Mucosa of descending colon (tissue), 3 donors: ENCODE results near the gene ATG7. TPM values are rescaled to one million over a fixed set of nuclear protein-coding genes. Genes with fewer than 3 reads are reported as not detected.

Experiments used
- ATAC-seq: fragments of 200-7000 bp; cut with Tn5 transposase; one replicate; pipeline ENCODE4 v1.9.1; 2020; ENCODE audit warnings: mild to moderate bottlenecking, moderate library complexity
- DNase-seq, 3 donors: peaks; one replicate each; pipeline ENCODE4 v3.0.0-alpha.2; 2020
- H3K36me3 ChIP-seq: fragments of 200-600 bp; one replicate; pipeline ENCODE4 v1.8.0; 2021; ENCODE audit warnings: low read depth, mild to moderate bottlenecking
- H3K4me1 ChIP-seq: fragments of 200-600 bp; one replicate; pipeline ENCODE4 v1.8.0; 2021; ENCODE audit warnings: low read depth, mild to moderate bottlenecking
- H3K4me3 ChIP-seq: fragments of 200-600 bp; one replicate; pipeline ENCODE4 v1.8.0; 2021; ENCODE audit warnings: mild to moderate bottlenecking
- H3K9me3 ChIP-seq: fragments of 200-600 bp; one replicate; pipeline ENCODE4 v1.8.0; 2021; ENCODE audit warnings: mild to moderate bottlenecking
- CTCF ChIP-seq: fragments of 200-600 bp; IDR thresholded peaks from one replicate; pipeline ENCODE4 v1.8.0; 2022; ENCODE audit warnings: antibody characterized with exemption, mild to moderate bottlenecking
- intact Hi-C, 2 donors: fragments of 100-400 bp; cut with DNase I in 1 of 2; cut with micrococcal nuclease in 1 of 2; formaldehyde crosslinking; loops; one replicate each; pipeline versions ENCODE4 v1.11.0 to v1.11.1; 2022; cut with DNase I, micrococcal nuclease
- total RNA-seq, 3 donors: library from RNA; stranded (reverse); fragmentation: NEBNext Ultra II Directional in 2 of 3; extraction: Animal tissue kit (Norgen Biotek cat#: 25700) in 2 of 3; gene quantifications; one replicate each; pipeline versions ENCODE4 v1.2.1 to v1.2.4, GENCODE V29; 2021 to 2023
- donor health status: DM: no; HTN: no; CAD: no; lungs with moderate emphysema.
- donor health status: DM: no; HTN: no; CAD: no.
- donor health status: DM: no; HTN: yes; CAD: no.

ATG7 gene
- total RNA-seq, 3 donors from 2014 or later = 40.4 to 49.6 (median 43.3) TPM

GRCh38 chr3:11245827-11246662, 26.2 kb upstream of the ATG7 start:
- H3K4me3 ChIP-seq = no peak overlapping the region
- no peak for TF ChIP-seq CTCF
- no peak for ATAC-seq
- H3K36me3 ChIP-seq = no peaks in the 10 kb centered on the region
- intact Hi-C loops = no loop called here
- peaks cover 3% of the 10 kb centered on the region for H3K4me1 ChIP-seq
- H3K9me3 ChIP-seq = no peaks in the 10 kb centered on the region
- DNase-seq = no peak

GRCh38 chr3:11246663-11246970, 25.6 kb upstream of the ATG7 start:
- ATAC-seq (no peak), DNase-seq (no peak)
- intact Hi-C loops = no loop called here
- Histone ChIP-seq H3K36me3 (no peaks in the 10 kb centered on the region), H3K4me3 (no peak overlapping the region), H3K9me3 (no peaks in the 10 kb centered on the region), H3K4me1 (peaks cover 7% of the 10 kb centered on the region)
- TF ChIP-seq CTCF = no peak

DNA sequence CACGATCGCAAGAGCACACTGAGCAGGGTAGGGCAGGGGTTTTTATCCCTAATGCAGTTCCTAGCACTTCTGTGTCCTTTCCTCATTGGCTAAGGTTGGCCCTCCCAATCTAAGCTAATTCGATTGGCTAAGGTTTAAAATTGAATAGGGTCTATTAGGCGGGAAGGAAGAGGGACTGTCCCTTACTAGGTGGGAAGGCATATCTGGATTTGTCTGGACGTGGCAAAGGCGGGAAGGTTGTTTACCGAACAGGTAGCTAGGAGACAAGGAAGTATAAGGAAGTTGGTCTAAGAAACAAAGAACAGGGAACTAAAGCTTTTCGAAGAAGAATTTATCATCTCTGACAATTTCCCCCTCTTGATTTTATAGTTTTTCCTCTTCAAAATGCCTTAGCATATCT, 24.8 kb upstream of the ATG7 start:
- DNase-seq (peak in 1 of 3 donors; percentile 56), ATAC-seq (peak; percentile 69)
- Histone ChIP-seq H3K4me1 (peaks cover 7% of the 10 kb centered on the region), H3K9me3 (no peaks in the 10 kb centered on the region), H3K4me3 (no peak overlapping the region), H3K36me3 (no peaks in the 10 kb centered on the region)
- intact Hi-C loops = no loop called here
- no peak for TF ChIP-seq CTCF

DNA sequence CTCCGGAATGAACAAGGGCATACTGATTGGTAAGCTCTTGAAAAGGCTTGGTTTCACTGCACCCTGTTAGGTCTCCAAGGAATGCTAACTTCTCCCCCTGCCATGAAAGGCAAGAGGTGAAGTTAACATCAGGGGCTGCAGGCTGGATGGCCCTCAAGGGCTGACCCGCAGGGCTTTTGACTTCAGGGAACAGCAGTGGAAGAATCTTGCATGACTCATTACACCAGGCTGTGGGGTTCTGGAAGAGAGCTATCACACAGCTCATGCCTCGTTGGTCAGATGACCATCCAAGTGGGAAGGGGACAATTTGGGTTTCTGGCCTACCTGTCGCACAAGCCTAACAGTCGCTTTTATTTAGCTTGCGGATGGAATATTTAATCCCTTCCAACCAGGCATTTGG, 23.6 kb upstream of the ATG7 start:
- TF ChIP-seq CTCF = no peak
- Histone ChIP-seq H3K36me3 (no peaks in the 10 kb centered on the region), H3K9me3 (no peaks in the 10 kb centered on the region), H3K4me3 (no peak overlapping the region), H3K4me1 (peaks cover 7% of the 10 kb centered on the region)
- intact Hi-C loops = no loop called here
- ATAC-seq = no peak
- DNase-seq = no peak

DNA sequence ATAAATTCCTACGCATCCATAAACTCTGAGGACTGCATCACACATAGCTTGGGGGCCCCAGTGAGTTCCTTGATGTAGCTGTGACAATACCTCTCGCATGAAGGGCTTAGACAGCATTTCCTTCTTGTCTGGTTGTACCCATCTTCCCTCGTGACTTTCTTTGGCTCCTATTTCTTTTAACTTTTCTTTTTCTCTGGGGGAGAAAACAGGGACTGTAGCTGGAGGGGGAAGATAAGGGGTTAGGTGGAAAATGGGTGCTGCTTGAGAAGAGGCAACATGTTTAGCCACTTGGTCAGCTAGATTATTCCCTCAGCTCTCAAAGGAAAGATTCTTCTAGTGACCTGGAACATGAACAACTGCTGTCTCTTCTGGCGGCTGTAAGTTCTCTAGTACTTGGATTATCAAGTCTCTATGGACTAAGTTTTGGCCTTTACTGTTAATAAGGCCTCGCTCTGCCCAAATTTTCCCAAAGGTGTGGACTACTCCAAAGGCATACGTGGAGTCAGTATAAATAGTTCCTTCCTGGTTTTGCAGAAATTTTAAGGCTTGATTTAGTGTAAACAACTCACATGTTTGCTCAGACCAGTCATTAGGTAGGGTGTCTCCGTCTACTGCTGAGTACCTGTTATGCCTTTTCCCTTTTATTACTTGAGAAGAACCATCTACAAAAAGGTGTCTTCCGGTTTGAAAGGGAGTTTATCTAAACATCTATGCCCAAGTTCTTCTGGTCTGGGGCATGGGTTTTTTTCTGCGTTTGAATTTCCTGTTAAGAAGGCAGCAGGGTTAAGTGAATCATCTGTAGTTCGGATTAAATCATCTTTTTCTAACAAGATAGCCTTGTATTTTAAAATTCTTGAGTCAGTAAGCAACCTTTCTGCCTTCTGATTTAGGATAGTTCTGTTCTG, 21.0 kb upstream of the ATG7 start:
- no peak for TF ChIP-seq CTCF
- Histone ChIP-seq H3K4me3 (no peak overlapping the region), H3K9me3 (no peaks in the 10 kb centered on the region), H3K4me1 (peaks cover 7% of the 10 kb centered on the region), H3K36me3 (no peaks in the 10 kb centered on the region)
- intact Hi-C loops = no loop called here
- ATAC-seq (peak; percentile 88), DNase-seq (no peak)
